Measurements from ENCODE around the gene TEX29.

DNA sequence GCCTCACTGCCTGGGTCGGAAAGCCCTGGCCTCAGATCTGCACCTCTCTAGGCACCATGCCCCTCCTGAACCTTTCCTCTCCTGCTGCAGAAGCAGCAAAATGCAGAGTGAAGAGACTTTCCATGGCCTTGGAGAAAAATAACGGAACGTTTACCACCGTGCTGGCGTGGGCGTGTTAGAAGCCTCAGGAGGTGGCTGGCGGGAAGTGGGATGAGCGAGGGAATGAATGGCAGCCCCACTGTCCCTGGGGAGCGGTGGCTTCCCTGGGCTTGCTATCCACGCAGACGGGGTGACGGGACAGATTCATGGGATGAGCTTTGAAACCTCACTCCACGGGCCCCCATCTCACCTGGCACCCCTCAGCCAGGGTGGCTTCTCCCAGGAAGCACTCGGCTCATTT is 4.3 kb downstream of the TEX29 start:
- no peak for TF ChIP-seq NFE2L2 (IDR thresholded peaks at IDR 0.05; ENCODE audit: low read depth, low read length)
- no peak for TF ChIP-seq CTCF (conservative IDR thresholded peaks at IDR 0.05; ENCODE audit: low read depth, low read length)
- TF ChIP-seq POLR2A (IDR thresholded peaks at IDR 0.05; ENCODE audit: low read depth, low read length), result no peak
- TF ChIP-seq MXI1 (IDR thresholded peaks at IDR 0.05; ENCODE audit: borderline replicate concordance, low read depth, low read length), result no peak
- no peak for TF ChIP-seq USF2 (IDR thresholded peaks at IDR 0.05; ENCODE audit: low read depth, low read length)
- TF ChIP-seq BHLHE40 (IDR thresholded peaks at IDR 0.05; ENCODE audit: low read depth, low read length), result no peak
- no peak for TF ChIP-seq MAZ (IDR thresholded peaks at IDR 0.05; ENCODE audit: borderline replicate concordance, low read depth, low read length)
- TF ChIP-seq RCOR1 (IDR thresholded peaks at IDR 0.05; ENCODE audit: insufficient replicate concordance, low read length), result no peak
- no peak for TF ChIP-seq SMC3 (IDR thresholded peaks at IDR 0.05; ENCODE audit: low read depth, low read length)
- no peak for TF ChIP-seq MAFK (IDR thresholded peaks at IDR 0.05; ENCODE audit: low read depth, low read length)

Data from IMR-90 (cell line).